ENCODE measurements around the gene SYT1. TPM values are rescaled to one million over a fixed set of nuclear protein-coding genes. Genes with fewer than 3 reads are reported as not detected.
"Not testable (repeated sequence)": the region's sequence is repeated elsewhere in the genome, so short reads cannot be mapped to it uniquely, and the experiment has no call there.

SYT1 gene
- total RNA-seq, 1 donor from 2014 or later, result 0.37 TPM

- peaks cover 3% of the 10 kb centered on the region for H3K27me3 Mint-ChIP-seq (ENCODE audit: low read depth)
These were observed 330.0 kb downstream of the SYT1 start for GRCh38 chr12:79194595-79194994.

GRCh38 chr12:79199166-79199565, 334.6 kb downstream of the SYT1 start:
- Mint-ChIP-seq H3K9me3 (ENCODE audit: low read depth) (no peaks in the 10 kb centered on the region), H3K27me3 (ENCODE audit: low read depth) (peaks cover 5% of the 10 kb centered on the region), H3K4me1 (ENCODE audit: low read depth) (no peaks in the 10 kb centered on the region), H3K4me3 (ENCODE audit: unreplicated experiment) (no peak overlapping the region), H3K36me3 (ENCODE audit: low read depth) (no peaks in the 10 kb centered on the region), H3K27ac (ENCODE audit: unreplicated experiment) (no peak overlapping the region)
- TF ChIP-seq CTCF (IDR thresholded peaks at IDR 0.05), result no peak
- no peak for DNase-seq (ENCODE audit: low spot score)

More at GRCh38 chr12:79194595-79194994, 330.0 kb downstream of the SYT1 start:
- no peaks in the 10 kb centered on the region for H3K9me3 Mint-ChIP-seq (ENCODE audit: low read depth)
- H3K27ac Mint-ChIP-seq (ENCODE audit: unreplicated experiment), result no peak overlapping the region
- TF ChIP-seq CTCF (IDR thresholded peaks at IDR 0.05), result no peak
- H3K4me3 Mint-ChIP-seq (ENCODE audit: unreplicated experiment), result no peak overlapping the region
- DNase-seq (ENCODE audit: low spot score), result no peak
- no peaks in the 10 kb centered on the region for H3K4me1 Mint-ChIP-seq (ENCODE audit: low read depth)
- H3K36me3 Mint-ChIP-seq (ENCODE audit: low read depth), result no peaks in the 10 kb centered on the region

GRCh38 chr12:79200176-79200575, 335.6 kb downstream of the SYT1 start:
- no peak overlapping the region for H3K27ac Mint-ChIP-seq (ENCODE audit: unreplicated experiment)
- H3K4me1 Mint-ChIP-seq (ENCODE audit: low read depth), result no peaks in the 10 kb centered on the region
- H3K9me3 Mint-ChIP-seq (ENCODE audit: low read depth), result no peaks in the 10 kb centered on the region
- H3K4me3 Mint-ChIP-seq (ENCODE audit: unreplicated experiment), result no peak overlapping the region
- H3K27me3 Mint-ChIP-seq (ENCODE audit: low read depth), result peaks cover 5% of the 10 kb centered on the region
- no peaks in the 10 kb centered on the region for H3K36me3 Mint-ChIP-seq (ENCODE audit: low read depth)
- DNase-seq (ENCODE audit: low spot score), result no peak
- TF ChIP-seq CTCF (IDR thresholded peaks at IDR 0.05), result no peak

GRCh38 chr12:79203058-79203647, 338.6 kb downstream of the SYT1 start:
- Mint-ChIP-seq H3K9me3 (ENCODE audit: low read depth) (no peaks in the 10 kb centered on the region), H3K27ac (ENCODE audit: unreplicated experiment) (no peak overlapping the region), H3K4me1 (ENCODE audit: low read depth) (no peaks in the 10 kb centered on the region), H3K4me3 (ENCODE audit: unreplicated experiment) (no peak overlapping the region), H3K36me3 (ENCODE audit: low read depth) (no peaks in the 10 kb centered on the region), H3K27me3 (ENCODE audit: low read depth) (peaks cover 6% of the 10 kb centered on the region)
- TF ChIP-seq CTCF (IDR thresholded peaks at IDR 0.05), result no peak
- no peak for DNase-seq (ENCODE audit: low spot score)

GRCh38 chr12:79206871-79207270, 342.3 kb downstream of the SYT1 start:
- H3K27me3 Mint-ChIP-seq (ENCODE audit: low read depth), result peaks cover 8% of the 10 kb centered on the region
- no peaks in the 10 kb centered on the region for H3K4me1 Mint-ChIP-seq (ENCODE audit: low read depth)
- DNase-seq (ENCODE audit: low spot score), result no peak
- TF ChIP-seq CTCF (IDR thresholded peaks at IDR 0.05), result no peak
- peaks cover 8% of the 10 kb centered on the region for H3K9me3 Mint-ChIP-seq (ENCODE audit: low read depth)
- H3K36me3 Mint-ChIP-seq (ENCODE audit: low read depth), result no peaks in the 10 kb centered on the region
- H3K27ac Mint-ChIP-seq (ENCODE audit: unreplicated experiment), result no peak overlapping the region
- no peak overlapping the region for H3K4me3 Mint-ChIP-seq (ENCODE audit: unreplicated experiment)

GRCh38 chr12:79210403-79210802, 345.8 kb downstream of the SYT1 start:
- H3K36me3 Mint-ChIP-seq (ENCODE audit: low read depth); H3K4me1 Mint-ChIP-seq (ENCODE audit: low read depth); DNase-seq (ENCODE audit: low spot score); H3K4me3 Mint-ChIP-seq (ENCODE audit: unreplicated experiment); H3K9me3 Mint-ChIP-seq (ENCODE audit: low read depth); H3K27ac Mint-ChIP-seq (ENCODE audit: unreplicated experiment); H3K27me3 Mint-ChIP-seq (ENCODE audit: low read depth): not testable (repeated sequence)
